Measurements from ENCODE around the gene INVS. TPM values are rescaled to one million over a fixed set of nuclear protein-coding genes. Genes with fewer than 3 reads are reported as not detected.

The INVS gene
- total and polyA plus RNA-seq, 12 donors: 1.6 to 8.0 (median 5.5) TPM

DNA sequence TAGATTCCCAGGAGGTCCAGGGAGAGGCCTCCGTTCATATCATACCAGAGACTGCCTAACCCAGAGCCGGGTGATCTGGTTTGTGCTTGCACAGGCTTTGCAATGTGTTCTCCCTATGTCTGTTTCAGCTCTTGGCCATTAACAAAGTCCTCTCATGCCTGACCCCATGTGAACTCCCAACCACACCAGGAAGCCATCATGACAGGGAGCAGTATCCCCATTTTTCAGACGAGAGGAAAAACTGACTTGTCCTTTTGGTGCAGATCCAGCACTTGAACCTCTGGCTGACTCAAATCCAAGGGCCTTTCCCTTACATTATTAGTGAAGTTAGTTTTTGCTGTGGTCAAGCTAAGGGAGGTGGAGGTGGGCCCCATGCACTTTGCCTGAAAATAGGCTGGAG lies 195.3 kb downstream of the INVS start:
- Histone ChIP-seq H3K27ac (no peak overlapping the region), H3K9me3 (no peaks in the 10 kb centered on the region), H3K4me1 (no peaks in the 10 kb centered on the region), H3K4me3 (no peak overlapping the region), H3K27me3 (no peaks in the 10 kb centered on the region), H3K36me3 (peaks cover 0 to 100% (median 38%) of the 10 kb centered on the region in 9 donors)
- DNase-seq: no peak
- intact Hi-C loops (cut with DNase I): no loop called here
- whole genome bisulfite sequencing, 2 donors: 80 to 85% methylated on average over 3 of the region's 3 CpGs
- TF ChIP-seq, protein P1, sequence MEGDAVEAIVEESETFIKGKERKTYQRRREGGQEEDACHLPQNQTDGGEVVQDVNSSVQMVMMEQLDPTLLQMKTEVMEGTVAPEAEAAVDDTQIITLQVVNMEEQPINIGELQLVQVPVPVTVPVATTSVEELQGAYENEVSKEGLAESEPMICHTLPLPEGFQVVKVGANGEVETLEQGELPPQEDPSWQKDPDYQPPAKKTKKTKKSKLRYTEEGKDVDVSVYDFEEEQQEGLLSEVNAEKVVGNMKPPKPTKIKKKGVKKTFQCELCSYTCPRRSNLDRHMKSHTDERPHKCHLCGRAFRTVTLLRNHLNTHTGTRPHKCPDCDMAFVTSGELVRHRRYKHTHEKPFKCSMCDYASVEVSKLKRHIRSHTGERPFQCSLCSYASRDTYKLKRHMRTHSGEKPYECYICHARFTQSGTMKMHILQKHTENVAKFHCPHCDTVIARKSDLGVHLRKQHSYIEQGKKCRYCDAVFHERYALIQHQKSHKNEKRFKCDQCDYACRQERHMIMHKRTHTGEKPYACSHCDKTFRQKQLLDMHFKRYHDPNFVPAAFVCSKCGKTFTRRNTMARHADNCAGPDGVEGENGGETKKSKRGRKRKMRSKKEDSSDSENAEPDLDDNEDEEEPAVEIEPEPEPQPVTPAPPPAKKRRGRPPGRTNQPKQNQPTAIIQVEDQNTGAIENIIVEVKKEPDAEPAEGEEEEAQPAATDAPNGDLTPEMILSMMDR (IDR thresholded peaks at IDR 0.05): no peak
- no peak for ATAC-seq

DNA sequence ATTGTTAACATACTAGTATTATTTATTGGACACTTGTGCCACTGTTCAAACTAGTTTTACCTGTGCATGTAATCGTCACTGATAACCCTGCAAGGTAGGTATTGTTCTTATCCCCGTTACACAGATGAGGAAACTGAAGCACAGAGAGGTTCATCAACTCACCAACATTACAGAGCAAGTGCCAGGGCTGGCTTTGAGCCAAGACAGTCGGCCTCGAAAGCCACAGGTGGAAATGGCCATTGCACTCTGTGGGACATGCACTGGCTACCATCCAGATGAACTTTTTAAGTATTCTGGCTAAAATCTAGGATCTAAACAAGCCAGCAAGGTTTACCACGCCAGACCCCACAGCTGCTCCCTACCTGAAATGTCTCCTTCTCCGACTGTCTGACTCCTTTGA lies 195.8 kb downstream of the INVS start:
- no peaks in the 10 kb centered on the region for H3K27me3 ChIP-seq
- no peak overlapping the region for H3K27ac ChIP-seq
- no peak overlapping the region for H3K4me3 ChIP-seq
- no peak for DNase-seq
- H3K9me3 ChIP-seq: no peaks in the 10 kb centered on the region
- TF ChIP-seq, protein P1 (IDR thresholded peaks at IDR 0.05): no peak
- H3K36me3 ChIP-seq: peaks cover 0 to 100% (median 35%) of the 10 kb centered on the region in 9 donors
- no peaks in the 10 kb centered on the region for H3K4me1 ChIP-seq
- no peak for ATAC-seq
- intact Hi-C loops (cut with DNase I): no loop called here
- WGBS, 2 donors: 80 to 82% methylated on average over 6 of the region's 6 CpGs

DNA sequence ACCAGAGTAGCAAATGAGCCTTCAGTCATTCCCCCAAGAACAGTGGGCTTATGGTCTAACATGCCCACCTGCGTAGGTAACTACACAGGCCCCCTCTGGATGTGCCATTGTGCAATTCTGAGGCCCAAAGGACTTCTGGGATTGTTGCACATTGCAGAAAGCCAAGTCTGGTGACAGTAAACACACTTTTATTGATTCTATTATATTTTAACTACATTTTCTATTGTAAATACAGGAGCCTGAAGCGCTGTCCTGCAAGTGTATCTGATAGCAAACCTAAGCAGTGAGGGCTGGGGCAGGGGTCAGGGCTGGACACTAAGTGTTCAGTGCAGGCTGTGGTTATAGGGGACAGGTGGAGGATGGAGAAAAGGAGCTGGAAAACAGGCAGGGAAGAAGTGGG lies 196.2 kb downstream of the INVS start:
- DNase-seq: no peak

DNA sequence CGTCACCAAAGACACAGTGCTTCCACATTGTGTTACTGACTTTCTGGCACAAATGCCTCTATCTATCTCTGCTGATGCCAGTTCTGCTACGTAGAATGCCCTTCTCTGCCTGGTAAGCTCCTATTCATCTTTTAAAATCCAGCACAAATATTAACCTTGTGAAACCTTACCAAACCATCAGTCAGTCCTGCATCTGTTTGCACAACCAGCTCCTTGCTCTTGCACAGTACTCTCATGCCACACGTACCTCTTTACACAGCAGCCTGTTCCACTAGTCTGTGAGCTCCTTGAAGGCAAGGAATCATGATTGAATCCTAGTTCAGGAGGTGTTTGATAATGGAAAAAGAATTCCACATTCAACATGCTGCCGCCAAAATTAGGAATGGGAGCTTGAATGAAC lies 197.4 kb downstream of the INVS start:
- intact Hi-C loops (cut with DNase I): no loop called here
- DNase-seq (no peak), ATAC-seq (no peak)
- TF ChIP-seq, protein P1 (IDR thresholded peaks at IDR 0.05): no peak
- WGBS, 2 donors: 81 to 97% methylated on average over 4 of the region's 4 CpGs
- H3K4me3 ChIP-seq: no peak overlapping the region
- H3K27ac ChIP-seq: no peak overlapping the region
- no peaks in the 10 kb centered on the region for H3K4me1 ChIP-seq
- peaks cover 0 to 100% (median 38%) of the 10 kb centered on the region in 9 donors for H3K36me3 ChIP-seq
- no peaks in the 10 kb centered on the region for H3K9me3 ChIP-seq
- H3K27me3 ChIP-seq: no peaks in the 10 kb centered on the region

More for the DNA sequence above, 196.2 kb downstream of the INVS start:
- TF ChIP-seq, protein P1 (IDR thresholded peaks at IDR 0.05): no peak
- Histone ChIP-seq H3K4me3 (no peak overlapping the region), H3K9me3 (no peaks in the 10 kb centered on the region), H3K4me1 (no peaks in the 10 kb centered on the region), H3K36me3 (peaks cover 0 to 100% (median 36%) of the 10 kb centered on the region in 9 donors), H3K27ac (no peak overlapping the region), H3K27me3 (no peaks in the 10 kb centered on the region)
- 98 to 99% methylated on average over 2 of the region's 2 CpGs for WGBS, 2 donors
- intact Hi-C loops (cut with DNase I): no loop called here
- no peak for ATAC-seq

Data from heart right ventricle (tissue), 16 donors.